GM12874 (cell line): Measurements from ENCODE around the gene SPATA17.

Source experiments
- CTCF ChIP-seq: IDR thresholded peaks from 2 replicates; pipeline ENCODE4 v1.5.1; 2011; ENCODE audit warnings: low read depth, mild to moderate bottlenecking, control low read depth, low read length, moderate library complexity; ENCODE audit not compliant: insufficient read depth

SPATA17 gene

DNA sequence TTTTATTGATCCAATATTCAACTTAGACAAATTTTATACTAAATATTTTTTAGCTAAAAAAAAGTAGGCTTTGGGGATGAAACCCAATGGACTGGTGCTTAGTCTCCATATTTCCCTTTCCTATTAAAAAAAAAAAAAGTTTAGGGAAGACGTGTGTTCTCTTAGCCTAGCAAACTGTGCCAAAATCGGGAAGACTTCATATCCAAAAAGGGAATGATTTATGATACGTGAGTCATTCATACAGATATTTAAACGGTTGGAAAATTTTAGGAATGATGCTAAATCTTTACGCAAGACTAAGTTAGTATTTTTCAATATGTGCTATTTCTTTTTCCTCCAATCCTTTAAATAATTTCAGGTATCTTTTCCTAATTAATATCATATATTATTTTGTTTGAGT is 50.7 kb downstream of the SPATA17 start:
- TF ChIP-seq CTCF, result no peak

- no peak for TF ChIP-seq CTCF
Observed at GRCh38 chr1:217687511-217687910, 56.4 kb downstream of the SPATA17 start.

- TF ChIP-seq CTCF, result no peak
Observed at GRCh38 chr1:217703326-217703725, 72.2 kb downstream of the SPATA17 start.

GRCh38 chr1:217712925-217713597 is 81.9 kb downstream of the SPATA17 start:
- TF ChIP-seq CTCF, result no peak

GRCh38 chr1:217715681-217716080 is 84.5 kb downstream of the SPATA17 start:
- no peak for TF ChIP-seq CTCF

DNA sequence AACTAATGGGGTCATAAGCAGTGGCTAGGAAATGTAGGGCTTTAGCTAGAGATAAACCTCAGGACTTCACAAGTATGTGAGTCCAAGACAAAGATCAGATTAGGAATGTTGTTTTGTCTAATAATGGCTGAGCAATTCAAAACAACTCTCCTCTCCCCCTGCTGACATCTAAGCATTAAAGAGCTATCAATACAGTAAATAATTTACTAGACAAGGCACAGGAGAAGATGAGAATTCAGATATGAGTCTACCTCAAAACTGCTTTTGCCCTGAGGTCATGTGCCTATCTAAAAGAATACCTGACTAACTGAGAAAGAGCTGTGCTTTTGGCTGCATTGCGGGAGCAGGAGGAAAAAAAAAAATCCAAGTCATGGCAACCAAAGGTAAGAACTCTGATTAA is 86.8 kb downstream of the SPATA17 start:
- no peak for TF ChIP-seq CTCF

- TF ChIP-seq CTCF, result peak; percentile 15; the same call in 1 of the 2 replicates
Observed at GRCh38 chr1:217718873-217719272, 87.7 kb downstream of the SPATA17 start.
